ENCODE results near the gene HDLBP.

DNA sequence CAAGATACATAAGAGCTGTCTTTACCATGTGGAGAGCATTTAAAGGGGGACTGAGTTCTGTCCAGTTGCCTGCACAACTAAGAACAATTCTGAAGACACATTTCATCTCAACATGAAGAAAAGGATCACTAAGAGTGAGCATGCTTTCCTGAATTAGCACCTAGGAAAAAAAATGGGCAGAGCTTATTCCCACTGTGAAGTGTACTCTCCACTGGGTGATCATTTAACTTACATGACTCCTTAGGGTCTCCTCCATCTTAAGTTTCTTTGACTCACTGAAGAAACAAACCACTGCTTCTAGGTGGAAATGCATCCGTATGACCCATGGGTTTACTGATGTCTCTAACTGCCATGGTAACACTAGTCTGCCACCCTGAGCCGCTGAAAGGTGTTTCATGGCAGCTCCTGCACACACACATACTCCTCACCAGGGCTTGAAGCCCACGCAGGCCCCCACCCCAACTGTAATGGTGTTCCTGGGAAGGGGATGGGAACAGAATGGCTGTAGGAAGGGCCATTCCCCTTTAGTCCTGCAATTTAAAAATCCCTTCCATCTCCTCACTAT lies 27.1 kb downstream of the HDLBP start:
- TF ChIP-seq, protein P1, sequence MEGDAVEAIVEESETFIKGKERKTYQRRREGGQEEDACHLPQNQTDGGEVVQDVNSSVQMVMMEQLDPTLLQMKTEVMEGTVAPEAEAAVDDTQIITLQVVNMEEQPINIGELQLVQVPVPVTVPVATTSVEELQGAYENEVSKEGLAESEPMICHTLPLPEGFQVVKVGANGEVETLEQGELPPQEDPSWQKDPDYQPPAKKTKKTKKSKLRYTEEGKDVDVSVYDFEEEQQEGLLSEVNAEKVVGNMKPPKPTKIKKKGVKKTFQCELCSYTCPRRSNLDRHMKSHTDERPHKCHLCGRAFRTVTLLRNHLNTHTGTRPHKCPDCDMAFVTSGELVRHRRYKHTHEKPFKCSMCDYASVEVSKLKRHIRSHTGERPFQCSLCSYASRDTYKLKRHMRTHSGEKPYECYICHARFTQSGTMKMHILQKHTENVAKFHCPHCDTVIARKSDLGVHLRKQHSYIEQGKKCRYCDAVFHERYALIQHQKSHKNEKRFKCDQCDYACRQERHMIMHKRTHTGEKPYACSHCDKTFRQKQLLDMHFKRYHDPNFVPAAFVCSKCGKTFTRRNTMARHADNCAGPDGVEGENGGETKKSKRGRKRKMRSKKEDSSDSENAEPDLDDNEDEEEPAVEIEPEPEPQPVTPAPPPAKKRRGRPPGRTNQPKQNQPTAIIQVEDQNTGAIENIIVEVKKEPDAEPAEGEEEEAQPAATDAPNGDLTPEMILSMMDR (conservative IDR thresholded peaks at IDR 0.05; ENCODE audit: low read length): no peak
- no peak for TF ChIP-seq EZH2phosphoT487 (IDR thresholded peaks at IDR 0.05; ENCODE audit: borderline replicate concordance, low read depth, low read length)
